Measurements from ENCODE around the gene ATP8A2.

Gene ATP8A2

DNA sequence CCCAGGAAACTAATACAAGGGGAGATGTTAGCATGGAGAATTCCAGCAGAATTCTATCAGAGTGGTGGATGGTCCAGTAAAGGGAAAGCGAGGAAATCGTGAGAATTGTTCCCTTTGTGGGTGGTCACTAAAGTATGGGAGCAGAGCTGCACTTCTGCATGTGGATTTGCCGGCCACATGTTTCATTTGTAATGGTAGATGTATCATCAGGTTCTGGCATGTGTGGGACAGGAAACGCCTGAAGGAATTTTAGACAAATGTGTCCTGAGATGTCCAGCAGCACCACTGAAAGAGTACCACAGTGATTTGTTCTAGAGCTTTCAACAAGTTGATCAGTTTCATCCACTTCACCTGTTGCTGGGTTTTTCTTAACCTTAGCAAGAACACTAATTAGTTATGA, 371.6 kb downstream of the ATP8A2 start:
- TF ChIP-seq, protein P1, sequence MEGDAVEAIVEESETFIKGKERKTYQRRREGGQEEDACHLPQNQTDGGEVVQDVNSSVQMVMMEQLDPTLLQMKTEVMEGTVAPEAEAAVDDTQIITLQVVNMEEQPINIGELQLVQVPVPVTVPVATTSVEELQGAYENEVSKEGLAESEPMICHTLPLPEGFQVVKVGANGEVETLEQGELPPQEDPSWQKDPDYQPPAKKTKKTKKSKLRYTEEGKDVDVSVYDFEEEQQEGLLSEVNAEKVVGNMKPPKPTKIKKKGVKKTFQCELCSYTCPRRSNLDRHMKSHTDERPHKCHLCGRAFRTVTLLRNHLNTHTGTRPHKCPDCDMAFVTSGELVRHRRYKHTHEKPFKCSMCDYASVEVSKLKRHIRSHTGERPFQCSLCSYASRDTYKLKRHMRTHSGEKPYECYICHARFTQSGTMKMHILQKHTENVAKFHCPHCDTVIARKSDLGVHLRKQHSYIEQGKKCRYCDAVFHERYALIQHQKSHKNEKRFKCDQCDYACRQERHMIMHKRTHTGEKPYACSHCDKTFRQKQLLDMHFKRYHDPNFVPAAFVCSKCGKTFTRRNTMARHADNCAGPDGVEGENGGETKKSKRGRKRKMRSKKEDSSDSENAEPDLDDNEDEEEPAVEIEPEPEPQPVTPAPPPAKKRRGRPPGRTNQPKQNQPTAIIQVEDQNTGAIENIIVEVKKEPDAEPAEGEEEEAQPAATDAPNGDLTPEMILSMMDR (IDR thresholded peaks at IDR 0.05): no peak
- DNase-seq (ENCODE audit: low spot score): no peak
- H3K27ac ChIP-seq: no peak overlapping the region
- no peak overlapping the region for H3K4me3 ChIP-seq

DNA sequence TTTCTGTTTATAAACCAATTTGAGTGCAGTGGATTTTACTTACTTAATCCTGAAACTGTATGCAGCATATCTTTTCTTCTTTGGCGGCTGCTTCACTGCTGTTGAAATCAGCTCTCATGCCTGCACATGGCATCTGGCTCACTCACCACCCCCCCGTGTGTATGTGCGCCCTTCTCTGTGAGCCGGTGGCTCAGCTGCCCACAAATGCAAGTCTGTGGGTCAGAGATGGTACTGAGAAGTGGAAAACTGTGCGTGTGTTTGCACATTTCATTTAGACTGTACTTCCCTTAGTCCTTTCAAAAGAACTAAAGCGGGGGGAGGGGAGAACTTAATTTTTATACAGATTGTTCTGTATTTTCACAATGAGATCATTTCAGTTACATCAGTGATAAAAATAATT, 372.4 kb downstream of the ATP8A2 start:
- DNase-seq (ENCODE audit: low spot score): no peak
- TF ChIP-seq, protein P1 (IDR thresholded peaks at IDR 0.05): no peak
- no peak overlapping the region for H3K4me3 ChIP-seq
- no peak overlapping the region for H3K27ac ChIP-seq

DNA sequence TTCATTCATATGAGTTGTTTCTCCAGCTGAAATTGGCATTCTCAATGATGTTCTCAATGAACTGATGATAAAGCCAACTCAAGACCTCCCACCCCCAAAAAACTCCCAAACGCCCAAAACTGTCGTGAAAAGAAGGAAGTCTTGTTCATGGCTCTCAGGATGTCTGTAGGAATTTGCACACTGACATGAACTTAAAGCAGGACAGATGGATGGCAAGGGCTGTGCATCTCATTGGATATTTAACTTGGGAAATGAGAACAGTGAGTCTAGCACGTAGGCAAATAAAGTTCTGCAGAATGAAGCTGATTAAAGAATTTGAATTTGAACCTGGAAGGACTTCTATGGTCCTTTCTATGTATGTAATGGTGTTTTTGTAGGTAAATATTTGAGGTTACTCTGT, 374.4 kb downstream of the ATP8A2 start:
- TF ChIP-seq, protein P1 (IDR thresholded peaks at IDR 0.05): no peak
- DNase-seq (ENCODE audit: low spot score): no peak
- H3K4me3 ChIP-seq: no peak overlapping the region
- no peak overlapping the region for H3K27ac ChIP-seq

DNA sequence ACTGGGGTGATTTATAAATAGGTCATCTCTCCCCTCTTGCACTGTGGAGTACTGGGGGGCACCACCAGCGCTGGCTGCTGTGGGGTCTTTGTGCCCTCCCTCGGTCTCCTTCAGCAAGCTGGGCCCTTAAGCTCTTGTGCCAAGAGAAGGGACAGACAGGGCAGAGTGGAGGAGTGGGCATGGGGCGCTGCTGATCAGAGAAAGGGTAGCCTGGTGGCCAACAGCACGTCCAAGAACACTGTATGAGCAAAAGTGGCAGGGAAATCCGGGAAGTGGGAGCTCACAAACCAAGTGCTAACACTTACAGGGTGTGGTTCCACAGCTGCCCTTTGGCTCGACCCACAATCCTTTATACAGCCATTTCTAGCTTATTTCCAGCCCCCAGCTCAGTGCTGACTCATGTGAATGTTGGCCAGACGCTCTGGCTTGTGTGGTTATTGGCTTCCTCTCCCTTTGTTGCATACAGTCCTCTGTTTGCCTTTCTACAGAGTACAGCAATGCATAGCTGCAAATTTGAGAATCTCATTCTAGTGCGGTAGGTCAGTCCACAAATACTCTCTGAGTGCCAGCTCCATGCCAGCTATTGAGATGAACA, 381.3 kb downstream of the ATP8A2 start:
- Histone ChIP-seq H3K27ac (peak overlapping the region in 1 of 2 donors; percentile 46), H3K4me3 (no peak overlapping the region)
- TF ChIP-seq, protein P1 (IDR thresholded peaks at IDR 0.05): no peak
- no peak for DNase-seq (ENCODE audit: low spot score)

DNA sequence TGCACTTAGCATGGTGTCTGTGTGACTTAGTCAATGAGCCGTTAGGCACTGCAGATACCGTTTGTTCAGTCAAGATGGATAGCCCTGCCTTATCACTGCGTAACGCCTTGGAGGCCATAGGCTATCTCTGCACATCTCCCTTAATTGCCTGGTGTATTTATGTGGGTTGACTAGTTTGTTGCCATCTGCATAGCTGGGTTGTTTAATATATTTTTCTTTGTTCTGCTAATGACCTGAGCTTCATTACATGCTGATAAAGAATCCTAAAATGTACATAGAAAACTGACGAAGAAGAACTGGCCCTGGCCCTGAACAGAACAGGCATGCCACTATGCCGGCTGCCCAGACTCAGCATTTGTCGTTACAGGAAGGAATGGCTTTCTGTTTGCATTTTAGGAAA, 382.2 kb downstream of the ATP8A2 start:
- Histone ChIP-seq H3K4me3 (no peak overlapping the region), H3K27ac (no peak overlapping the region)
- TF ChIP-seq, protein P1 (IDR thresholded peaks at IDR 0.05): no peak
- DNase-seq (ENCODE audit: low spot score): no peak

DNA sequence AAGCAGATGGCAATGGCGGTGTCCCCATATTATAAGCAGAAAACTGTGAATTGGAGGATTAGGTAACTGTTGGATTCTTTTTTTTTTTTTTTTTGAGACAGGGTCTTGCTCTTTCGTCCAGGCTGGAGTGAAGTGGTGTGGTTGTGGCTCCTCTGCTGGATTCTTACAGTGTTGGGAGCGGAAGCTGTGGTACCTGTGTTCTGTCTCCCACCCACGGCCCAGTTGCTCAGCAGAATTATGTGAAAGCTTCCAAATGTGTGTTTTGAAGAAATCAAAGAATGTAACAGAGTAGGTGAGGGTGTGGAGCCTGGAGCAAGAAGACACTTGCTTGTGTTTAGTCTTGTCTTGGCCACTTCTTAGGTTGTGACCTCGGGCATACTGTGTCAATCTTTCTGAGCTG, 384.5 kb downstream of the ATP8A2 start:
- TF ChIP-seq, protein P1 (IDR thresholded peaks at IDR 0.05): no peak
- H3K4me3 ChIP-seq: no peak overlapping the region
- no peak for DNase-seq (ENCODE audit: low spot score)
- no peak overlapping the region for H3K27ac ChIP-seq

DNA sequence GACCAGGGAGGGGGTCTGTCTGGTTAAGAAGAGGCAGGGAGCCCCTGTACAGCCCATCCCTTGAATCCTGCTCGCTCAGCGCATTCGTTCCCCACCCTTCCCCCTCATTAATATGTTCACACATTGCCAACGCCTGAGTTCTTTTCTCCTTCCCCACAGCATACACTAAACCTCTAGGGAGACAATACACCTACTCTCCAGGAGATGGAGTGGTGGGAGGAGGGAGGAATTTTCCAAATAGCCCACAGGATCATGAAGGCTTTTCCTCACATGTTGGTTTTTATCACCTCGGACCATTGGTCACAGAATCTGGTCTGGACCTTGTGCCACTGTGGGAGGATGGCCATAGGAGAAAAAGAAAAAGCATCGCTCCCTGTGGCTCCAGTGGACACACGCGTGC, 385.1 kb downstream of the ATP8A2 start:
- no peak overlapping the region for H3K27ac ChIP-seq
- DNase-seq (ENCODE audit: low spot score): no peak

More for the DNA sequence above, 385.1 kb downstream of the ATP8A2 start:
- TF ChIP-seq, protein P1 (IDR thresholded peaks at IDR 0.05): no peak
- H3K4me3 ChIP-seq: no peak overlapping the region

All from coronary artery (tissue), 2 donors.